Measurements from ENCODE around the gene ATF6B. TPM values are rescaled to one million over a fixed set of nuclear protein-coding genes. Genes with fewer than 3 reads are reported as not detected.
A peak's percentile ranks its signal among the peaks of the same experiment; 100 is the strongest.

ATF6B gene
- total and polyA plus RNA-seq, 2 of the 13 experiments (the other 11 are each of a cell fraction or from before 2014, with no cell fraction given), result 18.1 to 44.0 TPM

DNA sequence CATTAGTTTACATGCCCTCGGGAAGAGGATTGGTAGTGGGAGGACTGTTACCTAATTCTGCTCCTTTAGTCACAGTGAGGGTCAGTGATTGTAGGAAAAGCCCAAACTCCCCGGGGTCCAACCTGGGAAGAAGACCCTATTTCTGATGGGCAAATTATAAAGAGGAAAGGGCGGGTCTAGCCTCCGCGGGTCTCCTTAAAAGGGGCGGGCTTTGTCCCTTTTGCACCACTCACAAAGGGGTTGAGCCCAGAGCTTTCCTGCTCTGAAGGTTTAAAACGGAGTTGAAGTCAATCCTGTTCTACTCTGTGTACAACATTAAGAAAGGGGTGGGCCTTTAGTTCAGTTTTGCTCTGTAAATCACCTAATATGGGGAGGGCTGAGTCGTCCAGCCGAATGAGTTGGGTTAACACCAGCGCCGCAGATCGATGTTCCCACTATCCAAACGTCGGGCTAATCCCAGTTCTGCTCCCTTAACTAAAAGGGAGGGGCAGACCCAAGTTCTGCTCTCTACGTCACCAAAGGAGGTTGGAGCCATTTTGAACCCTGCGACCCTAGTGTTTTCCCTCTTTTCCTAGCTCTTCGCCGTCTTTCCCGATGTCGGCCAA is 49.2 kb upstream of the ATF6B start (continued):
- TF ChIP-seq RAD21 (CRISPR knock-in tag; IDR thresholded peaks at IDR 0.05), result 0 out of 2 replicates have a peak, but pooled peaks have one; percentile 11
- TF ChIP-seq SMARCE1 (IDR thresholded peaks at IDR 0.05; ENCODE audit: borderline replicate concordance), result no peak
- TF ChIP-seq ZNF607 (CRISPR knock-in tag; IDR thresholded peaks at IDR 0.05; ENCODE audit: borderline replicate concordance), result peak; percentile 73; the same call in 1 of the 2 replicates
- TF ChIP-seq SP2 (CRISPR knock-in tag; IDR thresholded peaks at IDR 0.05), result no peak
- TF ChIP-seq GZF1 (CRISPR knock-in tag; IDR thresholded peaks at IDR 0.05), result no peak
- no peak for TF ChIP-seq KAT2B (IDR thresholded peaks at IDR 0.05; ENCODE audit: borderline replicate concordance, low read depth, low read length)
- TF ChIP-seq, protein P1, sequence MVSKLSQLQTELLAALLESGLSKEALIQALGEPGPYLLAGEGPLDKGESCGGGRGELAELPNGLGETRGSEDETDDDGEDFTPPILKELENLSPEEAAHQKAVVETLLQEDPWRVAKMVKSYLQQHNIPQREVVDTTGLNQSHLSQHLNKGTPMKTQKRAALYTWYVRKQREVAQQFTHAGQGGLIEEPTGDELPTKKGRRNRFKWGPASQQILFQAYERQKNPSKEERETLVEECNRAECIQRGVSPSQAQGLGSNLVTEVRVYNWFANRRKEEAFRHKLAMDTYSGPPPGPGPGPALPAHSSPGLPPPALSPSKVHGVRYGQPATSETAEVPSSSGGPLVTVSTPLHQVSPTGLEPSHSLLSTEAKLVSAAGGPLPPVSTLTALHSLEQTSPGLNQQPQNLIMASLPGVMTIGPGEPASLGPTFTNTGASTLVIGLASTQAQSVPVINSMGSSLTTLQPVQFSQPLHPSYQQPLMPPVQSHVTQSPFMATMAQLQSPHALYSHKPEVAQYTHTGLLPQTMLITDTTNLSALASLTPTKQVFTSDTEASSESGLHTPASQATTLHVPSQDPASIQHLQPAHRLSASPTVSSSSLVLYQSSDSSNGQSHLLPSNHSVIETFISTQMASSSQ (IDR thresholded peaks at IDR 0.05; ENCODE audit: low read depth), result no peak
- TF ChIP-seq, protein P1 (CRISPR knock-in tag; IDR thresholded peaks at IDR 0.05; ENCODE audit: borderline replicate concordance), result no peak
- TF ChIP-seq, protein P2, sequence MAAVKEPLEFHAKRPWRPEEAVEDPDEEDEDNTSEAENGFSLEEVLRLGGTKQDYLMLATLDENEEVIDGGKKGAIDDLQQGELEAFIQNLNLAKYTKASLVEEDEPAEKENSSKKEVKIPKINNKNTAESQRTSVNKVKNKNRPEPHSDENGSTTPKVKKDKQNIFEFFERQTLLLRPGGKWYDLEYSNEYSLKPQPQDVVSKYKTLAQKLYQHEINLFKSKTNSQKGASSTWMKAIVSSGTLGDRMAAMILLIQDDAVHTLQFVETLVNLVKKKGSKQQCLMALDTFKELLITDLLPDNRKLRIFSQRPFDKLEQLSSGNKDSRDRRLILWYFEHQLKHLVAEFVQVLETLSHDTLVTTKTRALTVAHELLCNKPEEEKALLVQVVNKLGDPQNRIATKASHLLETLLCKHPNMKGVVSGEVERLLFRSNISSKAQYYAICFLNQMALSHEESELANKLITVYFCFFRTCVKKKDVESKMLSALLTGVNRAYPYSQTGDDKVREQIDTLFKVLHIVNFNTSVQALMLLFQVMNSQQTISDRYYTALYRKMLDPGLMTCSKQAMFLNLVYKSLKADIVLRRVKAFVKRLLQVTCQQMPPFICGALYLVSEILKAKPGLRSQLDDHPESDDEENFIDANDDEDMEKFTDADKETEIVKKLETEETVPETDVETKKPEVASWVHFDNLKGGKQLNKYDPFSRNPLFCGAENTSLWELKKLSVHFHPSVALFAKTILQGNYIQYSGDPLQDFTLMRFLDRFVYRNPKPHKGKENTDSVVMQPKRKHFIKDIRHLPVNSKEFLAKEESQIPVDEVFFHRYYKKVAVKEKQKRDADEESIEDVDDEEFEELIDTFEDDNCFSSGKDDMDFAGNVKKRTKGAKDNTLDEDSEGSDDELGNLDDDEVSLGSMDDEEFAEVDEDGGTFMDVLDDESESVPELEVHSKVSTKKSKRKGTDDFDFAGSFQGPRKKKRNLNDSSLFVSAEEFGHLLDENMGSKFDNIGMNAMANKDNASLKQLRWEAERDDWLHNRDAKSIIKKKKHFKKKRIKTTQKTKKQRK (IDR thresholded peaks at IDR 0.05; ENCODE audit: low read length), result no peak
- no peak for TF ChIP-seq ZKSCAN5 (CRISPR knock-in tag; IDR thresholded peaks at IDR 0.05)
- TF ChIP-seq RXRA (CRISPR knock-in tag; IDR thresholded peaks at IDR 0.05), result peak; percentile 55; the same call in 1 of the 2 replicates
- no peak for TF ChIP-seq ZMYM2 (CRISPR knock-in tag; IDR thresholded peaks at IDR 0.05)
- TF ChIP-seq ZSCAN22 (CRISPR knock-in tag; IDR thresholded peaks at IDR 0.05), result no peak
- TF ChIP-seq, protein P3, sequence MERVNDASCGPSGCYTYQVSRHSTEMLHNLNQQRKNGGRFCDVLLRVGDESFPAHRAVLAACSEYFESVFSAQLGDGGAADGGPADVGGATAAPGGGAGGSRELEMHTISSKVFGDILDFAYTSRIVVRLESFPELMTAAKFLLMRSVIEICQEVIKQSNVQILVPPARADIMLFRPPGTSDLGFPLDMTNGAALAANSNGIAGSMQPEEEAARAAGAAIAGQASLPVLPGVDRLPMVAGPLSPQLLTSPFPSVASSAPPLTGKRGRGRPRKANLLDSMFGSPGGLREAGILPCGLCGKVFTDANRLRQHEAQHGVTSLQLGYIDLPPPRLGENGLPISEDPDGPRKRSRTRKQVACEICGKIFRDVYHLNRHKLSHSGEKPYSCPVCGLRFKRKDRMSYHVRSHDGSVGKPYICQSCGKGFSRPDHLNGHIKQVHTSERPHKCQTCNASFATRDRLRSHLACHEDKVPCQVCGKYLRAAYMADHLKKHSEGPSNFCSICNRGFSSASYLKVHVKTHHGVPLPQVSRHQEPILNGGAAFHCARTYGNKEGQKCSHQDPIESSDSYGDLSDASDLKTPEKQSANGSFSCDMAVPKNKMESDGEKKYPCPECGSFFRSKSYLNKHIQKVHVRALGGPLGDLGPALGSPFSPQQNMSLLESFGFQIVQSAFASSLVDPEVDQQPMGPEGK (CRISPR knock-in tag; IDR thresholded peaks at IDR 0.05), result 0 out of 2 replicates have a peak, but pooled peaks have one; percentile 6
- no peak for TF ChIP-seq ZNF256 (CRISPR knock-in tag; conservative IDR thresholded peaks at IDR 0.05)
- no peak for TF ChIP-seq ZNF720 (CRISPR knock-in tag; IDR thresholded peaks at IDR 0.05)
- TF ChIP-seq, protein P4, sequence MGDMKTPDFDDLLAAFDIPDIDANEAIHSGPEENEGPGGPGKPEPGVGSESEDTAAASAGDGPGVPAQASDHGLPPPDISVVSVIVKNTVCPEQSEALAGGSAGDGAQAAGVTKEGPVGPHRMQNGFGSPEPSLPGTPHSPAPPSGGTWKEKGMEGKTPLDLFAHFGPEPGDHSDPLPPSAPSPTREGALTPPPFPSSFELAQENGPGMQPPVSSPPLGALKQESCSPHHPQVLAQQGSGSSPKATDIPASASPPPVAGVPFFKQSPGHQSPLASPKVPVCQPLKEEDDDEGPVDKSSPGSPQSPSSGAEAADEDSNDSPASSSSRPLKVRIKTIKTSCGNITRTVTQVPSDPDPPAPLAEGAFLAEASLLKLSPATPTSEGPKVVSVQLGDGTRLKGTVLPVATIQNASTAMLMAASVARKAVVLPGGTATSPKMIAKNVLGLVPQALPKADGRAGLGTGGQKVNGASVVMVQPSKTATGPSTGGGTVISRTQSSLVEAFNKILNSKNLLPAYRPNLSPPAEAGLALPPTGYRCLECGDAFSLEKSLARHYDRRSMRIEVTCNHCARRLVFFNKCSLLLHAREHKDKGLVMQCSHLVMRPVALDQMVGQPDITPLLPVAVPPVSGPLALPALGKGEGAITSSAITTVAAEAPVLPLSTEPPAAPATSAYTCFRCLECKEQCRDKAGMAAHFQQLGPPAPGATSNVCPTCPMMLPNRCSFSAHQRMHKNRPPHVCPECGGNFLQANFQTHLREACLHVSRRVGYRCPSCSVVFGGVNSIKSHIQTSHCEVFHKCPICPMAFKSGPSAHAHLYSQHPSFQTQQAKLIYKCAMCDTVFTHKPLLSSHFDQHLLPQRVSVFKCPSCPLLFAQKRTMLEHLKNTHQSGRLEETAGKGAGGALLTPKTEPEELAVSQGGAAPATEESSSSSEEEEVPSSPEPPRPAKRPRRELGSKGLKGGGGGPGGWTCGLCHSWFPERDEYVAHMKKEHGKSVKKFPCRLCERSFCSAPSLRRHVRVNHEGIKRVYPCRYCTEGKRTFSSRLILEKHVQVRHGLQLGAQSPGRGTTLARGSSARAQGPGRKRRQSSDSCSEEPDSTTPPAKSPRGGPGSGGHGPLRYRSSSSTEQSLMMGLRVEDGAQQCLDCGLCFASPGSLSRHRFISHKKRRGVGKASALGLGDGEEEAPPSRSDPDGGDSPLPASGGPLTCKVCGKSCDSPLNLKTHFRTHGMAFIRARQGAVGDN (CRISPR knock-in tag; IDR thresholded peaks at IDR 0.05), result no peak

Data from HepG2 (cell line).